Stimulated activated CD4-positive, alpha-beta T cell treated with anti-CD3 and anti-CD28 coated beads, Interleukin-12 subunit alpha, Interleukin-12 subunit beta, amount 100 ng/mL, for 4 hours (primary cell): ENCODE measurements around the gene MIEF1.
"Not testable (repeated sequence)": the region's sequence is repeated elsewhere in the genome, so short reads cannot be mapped to it uniquely, and the experiment has no call there.

Experiments
- DNase-seq: peaks from one replicate; pipeline ENCODE4 v3.0.0-alpha.2; 2020

MIEF1 gene

GRCh38 chr22:39490966-39491680, 11.0 kb upstream of the MIEF1 start:
- DNase-seq: no peak

- no peak for DNase-seq
These were observed 10.4 kb upstream of the MIEF1 start for GRCh38 chr22:39491696-39492095.

GRCh38 chr22:39492186-39492585, 9.9 kb upstream of the MIEF1 start:
- DNase-seq: no peak

GRCh38 chr22:39493759-39494158, 8.3 kb upstream of the MIEF1 start:
- DNase-seq: no peak

GRCh38 chr22:39494471-39495120, 7.5 kb upstream of the MIEF1 start:
- DNase-seq: no peak

- DNase-seq: peak; percentile 61
These were observed 5.8 kb upstream of the MIEF1 start for GRCh38 chr22:39496131-39496838.

- no peak for DNase-seq
These were observed 4.7 kb upstream of the MIEF1 start for GRCh38 chr22:39497429-39497828.

GRCh38 chr22:39498368-39498767, 3.7 kb upstream of the MIEF1 start:
- DNase-seq: no peak

GRCh38 chr22:39498802-39499201, 3.3 kb upstream of the MIEF1 start:
- no peak for DNase-seq

GRCh38 chr22:39500101-39500500, 2.0 kb upstream of the MIEF1 start:
- no peak for DNase-seq

GRCh38 chr22:39501644-39502108, 414 bp upstream of the MIEF1 start:
- DNase-seq: no peak

- DNase-seq: no peak
These were observed 809 bp downstream of the MIEF1 start for GRCh38 chr22:39502789-39503409.

GRCh38 chr22:39503630-39504029, 1.5 kb downstream of the MIEF1 start:
- no peak for DNase-seq

GRCh38 chr22:39504071-39504470, 2.0 kb downstream of the MIEF1 start:
- no peak for DNase-seq

- DNase-seq: not testable (repeated sequence)
These were observed 4.9 kb downstream of the MIEF1 start for GRCh38 chr22:39507021-39507420.

- DNase-seq: no peak
These were observed 6.3 kb downstream of the MIEF1 start for GRCh38 chr22:39508393-39508792.

- DNase-seq: no peak
These were observed 8.5 kb downstream of the MIEF1 start for GRCh38 chr22:39510529-39511149.

- DNase-seq: no peak
These were observed 9.1 kb downstream of the MIEF1 start for GRCh38 chr22:39511226-39511625.

GRCh38 chr22:39512026-39512425, 9.9 kb downstream of the MIEF1 start:
- no peak for DNase-seq

GRCh38 chr22:39513791-39514190, 11.7 kb downstream of the MIEF1 start:
- DNase-seq: no peak

GRCh38 chr22:39514373-39514973, 12.4 kb downstream of the MIEF1 start:
- DNase-seq: peak; percentile 57

GRCh38 chr22:39515266-39516050, 13.4 kb downstream of the MIEF1 start:
- no peak for DNase-seq
